K562 (cell line): Measurements from ENCODE around the gene HVCN1. TPM values are rescaled to one million over a fixed set of nuclear protein-coding genes. Genes with fewer than 3 reads are reported as not detected.

Experiments
- CCNT2 ChIP-seq: IDR thresholded peaks from 2 replicates; pipeline ENCODE4 v1.6.1; 2011; ENCODE audit warnings: borderline replicate concordance, low read depth, mild to moderate bottlenecking, moderate library complexity, mixed read lengths, low read length; ENCODE audit not compliant: insufficient read length; ENCODE audit errors: extremely low read depth
- DACH1 ChIP-seq: fragments of 450-650 bp; IDR thresholded peaks from 2 replicates; pipeline ENCODE4 v1.6.1; 2018; ENCODE audit not compliant: partially characterized antibody
- GABPB1 ChIP-seq: sonication (generic); formaldehyde crosslinking; IDR thresholded peaks from 2 replicates; pipeline ENCODE4 v1.8.0; 2022; ENCODE audit warnings: mild to moderate bottlenecking, missing genetic modification reagents
- MTA3 ChIP-seq: fragments of 450-650 bp; formaldehyde crosslinking; IDR thresholded peaks from 2 replicates; pipeline ENCODE4 v1.6.1; 2017; ENCODE audit warnings: mild to moderate bottlenecking, borderline replicate concordance
- NCOA6 ChIP-seq: fragments of 450-650 bp; IDR thresholded peaks from 2 replicates; pipeline ENCODE4 v1.6.1; 2017; ENCODE audit warnings: mild to moderate bottlenecking
- NR2C2 ChIP-seq, 2 experiments: fragments of 200-800 bp in 1 of 2; sonication (Bioruptor generic) in 1 of 2; sonication (generic) in 1 of 2; formaldehyde crosslinking in 1 of 2; IDR thresholded peaks; 2 replicates each; pipeline versions ENCODE4 v1.6.1 to v1.8.0; 2016 to 2022; ENCODE audit warnings: mild to moderate bottlenecking in 1 of 2, missing compliant biosample characterization in 1 of 2, missing genetic modification characterization in 1 of 2, missing genetic modification reagents in 1 of 2
- PBX2 ChIP-seq, 2 experiments: IDR thresholded peaks in 1 of 2; conservative IDR thresholded peaks in 1 of 2; 2 replicates each; pipeline ENCODE4 v1.6.1; 2016; ENCODE audit warnings: low read depth in 2 of 2, mild to moderate bottlenecking in 1 of 2, missing compliant biosample characterization in 1 of 2, missing genetic modification characterization in 1 of 2, moderate library complexity in 1 of 2
- PHTF2 ChIP-seq: fragments of 250-450 bp; sonication (Bioruptor Pico); IDR thresholded peaks from 2 replicates; pipeline ENCODE4 v1.5.0; 2021; ENCODE audit warnings: mild to moderate bottlenecking
- POLR2A ChIP-seq: fragments of 450-650 bp; conservative IDR thresholded peaks from 2 replicates; pipeline ENCODE4 v1.6.1; 2016
- SAP30 ChIP-seq: fragments of 200-600 bp; sonication (generic); IDR thresholded peaks from 2 replicates; pipeline ENCODE4 v1.6.1; 2012; ENCODE audit warnings: borderline replicate concordance, low read depth, mild to moderate bottlenecking, moderate library complexity, low read length, control low read depth, inconsistent platforms; ENCODE audit not compliant: insufficient read depth, poor library complexity, severe bottlenecking
- VEZF1 ChIP-seq: fragments of 200-800 bp; sonication (Bioruptor generic); IDR thresholded peaks from 2 replicates; pipeline ENCODE4 v1.6.1; 2017; ENCODE audit warnings: missing genetic modification characterization, missing compliant biosample characterization
- ZFX ChIP-seq: sonication (generic); formaldehyde crosslinking; IDR thresholded peaks from 2 replicates; pipeline ENCODE4 v1.8.0; 2022; ENCODE audit warnings: mild to moderate bottlenecking, missing genetic modification reagents, moderate library complexity
- ZKSCAN8 ChIP-seq: fragments of 200-800 bp; sonication (Bioruptor generic); IDR thresholded peaks from 2 replicates; pipeline ENCODE4 v1.6.1; 2016; ENCODE audit warnings: missing genetic modification characterization, missing compliant biosample characterization
- ZNF146 ChIP-seq: IDR thresholded peaks from one replicate; pipeline ENCODE4 v1.6.1; 2018; ENCODE audit warnings: missing compliant biosample characterization; ENCODE audit not compliant: unreplicated experiment
- ZNF785 ChIP-seq: fragments of 250-450 bp; sonication (Bioruptor Pico); IDR thresholded peaks from 2 replicates; pipeline ENCODE4 v1.4.0; 2020; ENCODE audit warnings: mild to moderate bottlenecking
- polyA plus RNA-seq, 8 experiments: library from polyadenylated mRNA; depleted of rRNA in 4 of 8; stranded (reverse) in 5 of 8; unstranded in 3 of 8; fragments of >200 nt; fragmentation: Nextera tagmentation in 2 of 8; fragmentation: Illumina TruSeq in 1 of 8; extraction: Ambion mirVana in 2 of 8; extraction: Trizol in 1 of 8; gene quantifications; 2 replicates each; pipeline versions ENCODE4 v1.2.1 to v1.2.3, GENCODE V29; 2011 to 2014; ENCODE audit warnings: inconsistent platforms in 1 of 8, missing spikeins in 1 of 8
- total RNA-seq, 7 experiments: library from RNA; depleted of rRNA in 6 of 7; stranded (reverse); fragments of >200 nt in 6 of 7; fragmentation: Illumina TruSeq in 2 of 7; extraction: Trizol in 2 of 7; gene quantifications; 2 replicates each; pipeline versions ENCODE4 v1.2.1 to v1.2.3, GENCODE V29; 2011 to 2021; ENCODE audit warnings: low replicate concordance in 1 of 7
- TF ChIP-seq, protein P1 (sequence below): fragments of 150-350 bp; conservative IDR thresholded peaks from 2 replicates; pipeline ENCODE4 v1.6.1; 2014; ENCODE audit warnings: low read length
- TF ChIP-seq, protein P2 (sequence below): sonication (generic); formaldehyde crosslinking; IDR thresholded peaks from 2 replicates; pipeline ENCODE4 v1.9.0; 2022; ENCODE audit warnings: mild to moderate bottlenecking, missing genetic modification reagents

The HVCN1 gene
- total and polyA plus RNA-seq, 9 of the 15 experiments (the other 6 are each of a cell fraction or from before 2014, with no cell fraction given), result 0.21 to 1.4 (median 0.74) TPM

GRCh38 chr12:110613771-110614684, 74.9 kb downstream of the HVCN1 start, which contains the start of gene TCTN1 (continued):
- peak; percentile 27; the same call in 1 of the 2 replicates for TF ChIP-seq VEZF1 (CRISPR knock-in tag)
- peak; percentile 30; the same call in 1 of the 2 replicates for TF ChIP-seq PBX2 (CRISPR knock-in tag; IDR thresholded peaks at IDR 0.05; ENCODE audit: low read depth)
- no peak for TF ChIP-seq PBX2 (tag; conservative IDR thresholded peaks at IDR 0.05; ENCODE audit: low read depth)
- TF ChIP-seq ZKSCAN8 (CRISPR knock-in tag), result peak; percentile 88
- peak; percentile 98 for TF ChIP-seq ZFX (CRISPR knock-in tag)
- TF ChIP-seq SAP30, result peak; percentile 90
- TF ChIP-seq, protein P1, sequence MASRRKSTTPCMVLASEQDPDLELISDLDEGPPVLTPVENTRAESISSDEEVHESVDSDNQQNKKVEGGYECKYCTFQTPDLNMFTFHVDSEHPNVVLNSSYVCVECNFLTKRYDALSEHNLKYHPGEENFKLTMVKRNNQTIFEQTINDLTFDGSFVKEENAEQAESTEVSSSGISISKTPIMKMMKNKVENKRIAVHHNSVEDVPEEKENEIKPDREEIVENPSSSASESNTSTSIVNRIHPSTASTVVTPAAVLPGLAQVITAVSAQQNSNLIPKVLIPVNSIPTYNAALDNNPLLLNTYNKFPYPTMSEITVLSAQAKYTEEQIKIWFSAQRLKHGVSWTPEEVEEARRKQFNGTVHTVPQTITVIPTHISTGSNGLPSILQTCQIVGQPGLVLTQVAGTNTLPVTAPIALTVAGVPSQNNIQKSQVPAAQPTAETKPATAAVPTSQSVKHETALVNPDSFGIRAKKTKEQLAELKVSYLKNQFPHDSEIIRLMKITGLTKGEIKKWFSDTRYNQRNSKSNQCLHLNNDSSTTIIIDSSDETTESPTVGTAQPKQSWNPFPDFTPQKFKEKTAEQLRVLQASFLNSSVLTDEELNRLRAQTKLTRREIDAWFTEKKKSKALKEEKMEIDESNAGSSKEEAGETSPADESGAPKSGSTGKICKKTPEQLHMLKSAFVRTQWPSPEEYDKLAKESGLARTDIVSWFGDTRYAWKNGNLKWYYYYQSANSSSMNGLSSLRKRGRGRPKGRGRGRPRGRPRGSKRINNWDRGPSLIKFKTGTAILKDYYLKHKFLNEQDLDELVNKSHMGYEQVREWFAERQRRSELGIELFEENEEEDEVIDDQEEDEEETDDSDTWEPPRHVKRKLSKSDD, result 0 out of 2 replicates have a peak, but pooled peaks have one; percentile 39
- 0 out of 2 replicates have a peak, but pooled peaks have one; percentile 28 for TF ChIP-seq PHTF2 (CRISPR knock-in tag)
- peak; percentile 79; the same call in 1 of the 2 replicates for TF ChIP-seq MTA3
- TF ChIP-seq NR2C2 (CRISPR knock-in tag; IDR thresholded peaks at IDR 0.05), result no peak
- 0 out of 2 replicates have a peak, but pooled peaks have one; percentile 48 for TF ChIP-seq NR2C2 (tag; IDR thresholded peaks at IDR 0.05)
- TF ChIP-seq DACH1, result no peak
- TF ChIP-seq NCOA6, result no peak
- peak; percentile 83 for TF ChIP-seq POLR2A
- no peak for TF ChIP-seq ZNF785
- TF ChIP-seq CCNT2, result peak; percentile 88
- peak; percentile 39 for TF ChIP-seq GABPB1 (CRISPR knock-in tag)
- no peak for TF ChIP-seq ZNF146 (CRISPR knock-in tag)
- TF ChIP-seq, protein P2, sequence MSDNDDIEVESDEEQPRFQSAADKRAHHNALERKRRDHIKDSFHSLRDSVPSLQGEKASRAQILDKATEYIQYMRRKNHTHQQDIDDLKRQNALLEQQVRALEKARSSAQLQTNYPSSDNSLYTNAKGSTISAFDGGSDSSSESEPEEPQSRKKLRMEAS (CRISPR knock-in tag), result peak; percentile 77; the same call in 1 of the 2 replicates
